OCI-LY3 (cell line): ENCODE results near the gene ENPEP.

ENCODE experiments used
- H2AFZ ChIP-seq: fragments of 200-600, 300-600 bp; shearing (Covaris generic); 2 replicates; pipeline ENCODE4 v1.6.0; 2014; ENCODE audit warnings: antibody characterized with exemption, low read depth, low read length
- H3K27ac ChIP-seq: fragments of 200-600, 300-600 bp; sonication (generic); 2 replicates; pipeline ENCODE4 v1.5.1; 2014; ENCODE audit warnings: mild to moderate bottlenecking, low read length, moderate library complexity, mixed read lengths
- H3K27me3 ChIP-seq: fragments of 200-600, 300-600 bp; sonication (generic); 2 replicates; pipeline ENCODE4 v1.6.1; 2014; ENCODE audit warnings: low read depth, low read length, mixed read lengths
- H3K36me3 ChIP-seq: fragments of 200-600, 300-600 bp; sonication (generic); replicated peaks from 2 replicates; pipeline ENCODE3; 2014; ENCODE audit warnings: low read depth, low read length, mixed read lengths
- H3K4me1 ChIP-seq: fragments of 300-600, 200-600 bp; sonication (generic); 2 replicates; pipeline ENCODE4 v1.6.1; 2014; ENCODE audit warnings: low read length, mixed read lengths
- H3K4me2 ChIP-seq: fragments of 200-600, 300-600 bp; sonication (generic); 2 replicates; pipeline ENCODE4 v1.6.1; 2014; ENCODE audit warnings: low read length, mixed read lengths
- H3K4me3 ChIP-seq: fragments of 300-600, 200-600 bp; sonication (generic); 2 replicates; pipeline ENCODE4 v1.5.1; 2014; ENCODE audit warnings: antibody characterized with exemption, mild to moderate bottlenecking, low read length, moderate library complexity
- H3K79me2 ChIP-seq: fragments of 300-600, 200-600 bp; shearing (Covaris generic); 2 replicates; pipeline ENCODE4 v1.6.1; 2014; ENCODE audit warnings: mild to moderate bottlenecking, low read length, mixed read lengths
- H3K9ac ChIP-seq: fragments of 300-600, 200-600 bp; shearing (Covaris generic); 2 replicates; pipeline ENCODE4 v1.6.0; 2014; ENCODE audit warnings: mild to moderate bottlenecking, low read length, moderate library complexity
- H3K9me3 ChIP-seq: fragments of 200-600, 300-600 bp; shearing (Covaris generic); 2 replicates; pipeline ENCODE4 v1.6.1; 2014; ENCODE audit warnings: low read length, mixed read lengths; ENCODE audit not compliant: insufficient read depth
- H4K20me1 ChIP-seq: fragments of 200-600, 300-600 bp; sonication (generic); 2 replicates; pipeline ENCODE4 v1.6.1; 2016; ENCODE audit warnings: low read length, mixed read lengths; ENCODE audit not compliant: insufficient read depth
- EZH2phosphoT487 ChIP-seq: fragments of 200-600 bp; shearing (Covaris generic); IDR thresholded peaks from 2 replicates; pipeline ENCODE4 v1.6.1; 2018; ENCODE audit warnings: antibody characterized with exemption, mixed run types, low read depth
- TF ChIP-seq, protein P1 (sequence below): fragments of 200-600, 300-600 bp; sonication (generic); IDR thresholded peaks from 2 replicates; pipeline ENCODE4 v1.5.1; 2014; ENCODE audit warnings: antibody characterized with exemption, low read length, low read depth

ENPEP gene

DNA sequence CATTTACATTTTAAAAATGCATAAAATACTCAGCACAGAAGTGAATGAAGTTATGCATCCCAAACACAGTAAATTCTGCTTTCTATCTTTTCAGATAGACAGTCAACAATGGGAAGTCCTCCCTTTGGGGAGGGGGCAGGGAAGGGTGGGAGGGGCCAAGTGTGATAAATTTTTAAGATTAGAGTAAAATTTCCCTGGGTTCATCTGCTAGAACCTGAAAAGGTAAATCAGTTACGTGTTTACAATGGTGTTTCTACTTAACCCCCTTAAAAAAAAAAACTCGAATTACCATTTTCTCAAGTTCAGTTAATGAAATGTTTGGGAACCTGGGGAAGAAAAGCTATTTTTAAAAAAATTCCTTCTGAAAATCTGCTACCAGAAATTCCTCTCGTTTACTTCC lies 137.8 kb downstream of the ENPEP start:
- Histone ChIP-seq H3K4me3 (no peak overlapping the region), H3K27ac (no peak overlapping the region), H2AFZ (no peak overlapping the region), H3K79me2 (no peaks in the 10 kb centered on the region), H3K4me2 (no peak overlapping the region), H3K27me3 (no peaks in the 10 kb centered on the region), H3K36me3 (no peaks in the 10 kb centered on the region), H3K9me3 (no peaks in the 10 kb centered on the region), H3K9ac (no peak overlapping the region), H3K4me1 (no peaks in the 10 kb centered on the region), H4K20me1 (no peaks in the 10 kb centered on the region)
- no peak for TF ChIP-seq EZH2phosphoT487
- TF ChIP-seq, protein P1, sequence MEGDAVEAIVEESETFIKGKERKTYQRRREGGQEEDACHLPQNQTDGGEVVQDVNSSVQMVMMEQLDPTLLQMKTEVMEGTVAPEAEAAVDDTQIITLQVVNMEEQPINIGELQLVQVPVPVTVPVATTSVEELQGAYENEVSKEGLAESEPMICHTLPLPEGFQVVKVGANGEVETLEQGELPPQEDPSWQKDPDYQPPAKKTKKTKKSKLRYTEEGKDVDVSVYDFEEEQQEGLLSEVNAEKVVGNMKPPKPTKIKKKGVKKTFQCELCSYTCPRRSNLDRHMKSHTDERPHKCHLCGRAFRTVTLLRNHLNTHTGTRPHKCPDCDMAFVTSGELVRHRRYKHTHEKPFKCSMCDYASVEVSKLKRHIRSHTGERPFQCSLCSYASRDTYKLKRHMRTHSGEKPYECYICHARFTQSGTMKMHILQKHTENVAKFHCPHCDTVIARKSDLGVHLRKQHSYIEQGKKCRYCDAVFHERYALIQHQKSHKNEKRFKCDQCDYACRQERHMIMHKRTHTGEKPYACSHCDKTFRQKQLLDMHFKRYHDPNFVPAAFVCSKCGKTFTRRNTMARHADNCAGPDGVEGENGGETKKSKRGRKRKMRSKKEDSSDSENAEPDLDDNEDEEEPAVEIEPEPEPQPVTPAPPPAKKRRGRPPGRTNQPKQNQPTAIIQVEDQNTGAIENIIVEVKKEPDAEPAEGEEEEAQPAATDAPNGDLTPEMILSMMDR = no peak

- H4K20me1 ChIP-seq = no peaks in the 10 kb centered on the region
- no peak overlapping the region for H2AFZ ChIP-seq
- H3K79me2 ChIP-seq = no peaks in the 10 kb centered on the region
- TF ChIP-seq, protein P1 = no peak
- no peak for TF ChIP-seq EZH2phosphoT487
- H3K4me2 ChIP-seq = no peak overlapping the region
- no peak overlapping the region for H3K9ac ChIP-seq
- no peaks in the 10 kb centered on the region for H3K36me3 ChIP-seq
- no peaks in the 10 kb centered on the region for H3K9me3 ChIP-seq
- H3K4me1 ChIP-seq = no peaks in the 10 kb centered on the region
- H3K27ac ChIP-seq = no peak overlapping the region
- no peaks in the 10 kb centered on the region for H3K27me3 ChIP-seq
- no peak overlapping the region for H3K4me3 ChIP-seq
Observed at GRCh38 chr4:110614173-110614963, 138.4 kb downstream of the ENPEP start.
